MCF 10A (cell line): ENCODE data around the gene ZNF792. TPM values are rescaled to one million over a fixed set of nuclear protein-coding genes. Genes with fewer than 3 reads are reported as not detected.
"Not testable (repeated sequence)": the region's sequence is repeated elsewhere in the genome, so short reads cannot be mapped to it uniquely, and the experiment has no call there.

Experiments
- BruUV-seq: library from RNA; stranded (reverse); fragments of 400-500 nt; replicated peaks from 2 replicates; lab custom pipeline; 2021; lab: Mats Ljungman, UMichigan
- CTCF ChIA-PET: fragments of 300-600 bp; sonication (Branson Sonifier 250); formaldehyde crosslinking; extraction: SDS; loops from one replicate; lab custom pipeline; 2021; ENCODE audit warnings: antibody characterized with exemption, inconsistent platforms; lab: Yijun Ruan, JAX
- POLR2A ChIA-PET: fragments of 300-600, 350-650 bp; sonication (Branson Sonifier 250); formaldehyde crosslinking; extraction: SDS; loops from one replicate; lab custom pipeline; 2020; ENCODE audit warnings: antibody characterized with exemption, inconsistent platforms; lab: Yijun Ruan, JAX
- DNase-seq: peaks from one replicate; pipeline ENCODE4 v3.0.0-alpha.2; 2018; ENCODE audit not compliant: unreplicated experiment
- H3K27ac Mint-ChIP-seq: one replicate; pipeline ENCODE4 v1.8.0; 2022; ENCODE audit warnings: mild to moderate bottlenecking, low read depth, mixed read lengths; ENCODE audit not compliant: unreplicated experiment
- H3K27me3 Mint-ChIP-seq: one replicate; pipeline ENCODE4 v1.8.0; 2022; ENCODE audit warnings: mixed read lengths; ENCODE audit not compliant: insufficient read depth, unreplicated experiment
- H3K36me3 Mint-ChIP-seq: one replicate; pipeline ENCODE4 v1.8.0; 2022; ENCODE audit warnings: mild to moderate bottlenecking, moderate library complexity, mixed read lengths; ENCODE audit not compliant: insufficient read depth, unreplicated experiment
- H3K4me1 Mint-ChIP-seq: one replicate; pipeline ENCODE4 v1.8.0; 2022; ENCODE audit warnings: mixed read lengths; ENCODE audit not compliant: insufficient read depth, unreplicated experiment
- H3K4me3 Mint-ChIP-seq: one replicate; pipeline ENCODE4 v1.8.0; 2022; ENCODE audit warnings: mild to moderate bottlenecking, moderate library complexity, mixed read lengths; ENCODE audit not compliant: unreplicated experiment
- H3K9me3 Mint-ChIP-seq: one replicate; pipeline ENCODE4 v1.8.0; 2022; ENCODE audit warnings: mixed read lengths; ENCODE audit not compliant: unreplicated experiment
- CTCF ChIP-seq: fragments of 200-600 bp; IDR thresholded peaks from one replicate; pipeline ENCODE4 v1.8.0; 2022; ENCODE audit warnings: antibody characterized with exemption, mild to moderate bottlenecking; ENCODE audit not compliant: unreplicated experiment
- intact Hi-C: fragments of 100-400 bp; cut with micrococcal nuclease; formaldehyde crosslinking; loops from 2 replicates; pipeline ENCODE4 v1.14.1; 2022
- total RNA-seq: library from RNA; stranded (reverse); gene quantifications from 2 replicates; pipeline ENCODE4 v1.2.3, GENCODE V29; 2022

The ZNF792 gene
- total RNA-seq, 1 experiment from 2014 or later: 0.40 TPM

DNA sequence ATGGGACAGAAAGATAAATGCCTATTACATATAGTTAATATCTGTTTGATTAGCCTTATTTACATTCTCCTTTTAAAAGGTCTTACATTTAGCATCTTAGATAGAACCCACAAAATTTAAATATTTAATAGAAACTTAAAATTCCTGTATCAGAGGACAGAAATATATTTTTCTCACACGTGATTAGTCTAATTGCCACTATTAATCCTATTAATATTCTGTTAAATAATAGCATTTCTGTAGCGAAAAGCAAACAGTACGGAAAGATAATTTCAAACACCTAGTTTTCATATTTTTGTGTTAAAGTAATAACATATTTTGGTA, 37.7 kb downstream of the ZNF792 start:
- intact Hi-C loops: loop anchor here (2.0 kb wide), 1 partner anchor 192 kb away; the partner anchor contains the start of gene ZNF181
- Mint-ChIP-seq H3K27ac (peak overlapping the region; percentile 71), H3K9me3 (no peaks in the 10 kb centered on the region), H3K27me3 (no peaks in the 10 kb centered on the region), H3K4me1 (peaks cover 4% of the 10 kb centered on the region), H3K4me3 (peak overlapping the region; percentile 94), H3K36me3 (peaks cover 16% of the 10 kb centered on the region)
- TF ChIP-seq CTCF: no peak
- CTCF ChIA-PET: interaction anchor here (1.2 kb wide), 1 partner anchor 155 kb away, joined by 3 read pairs; no protein-coding TSS in a partner anchor
- POLR2A ChIA-PET: interaction anchor here (0.6 to 1.6 kb wide), 11 partner anchors 10 to 567 kb away, joined by 3 to 11 read pairs (median 4); partner anchors contain the start of genes GRAMD1A, ZNF181, ZNF599 and ZNF792
- TSS peak; percentile 66 for BruUV-seq
- no peak for DNase-seq

- ChIA-PET CTCF (interaction anchor here (0.6 kb wide), 1 partner anchor 141 kb away, joined by 3 read pairs; no protein-coding TSS in a partner anchor), POLR2A (interaction anchor here (1.3 kb wide), 1 partner anchor 38 kb away, joined by 4 read pairs; the partner anchor contains the start of gene ZNF792)
- H3K9me3 Mint-ChIP-seq: no peaks in the 10 kb centered on the region
- peaks cover 4% of the 10 kb centered on the region for H3K4me1 Mint-ChIP-seq
- H3K27ac Mint-ChIP-seq: no peak overlapping the region
- no peak for TF ChIP-seq CTCF
- DNase-seq: no peak
- H3K36me3 Mint-ChIP-seq: peaks cover 10% of the 10 kb centered on the region
- no peak overlapping the region for H3K4me3 Mint-ChIP-seq
- no TSS peak for BruUV-seq
- no peaks in the 10 kb centered on the region for H3K27me3 Mint-ChIP-seq
- intact Hi-C loops: no loop called here
Observed at GRCh38 chr19:34925278-34925855, 38.7 kb downstream of the ZNF792 start.

DNA sequence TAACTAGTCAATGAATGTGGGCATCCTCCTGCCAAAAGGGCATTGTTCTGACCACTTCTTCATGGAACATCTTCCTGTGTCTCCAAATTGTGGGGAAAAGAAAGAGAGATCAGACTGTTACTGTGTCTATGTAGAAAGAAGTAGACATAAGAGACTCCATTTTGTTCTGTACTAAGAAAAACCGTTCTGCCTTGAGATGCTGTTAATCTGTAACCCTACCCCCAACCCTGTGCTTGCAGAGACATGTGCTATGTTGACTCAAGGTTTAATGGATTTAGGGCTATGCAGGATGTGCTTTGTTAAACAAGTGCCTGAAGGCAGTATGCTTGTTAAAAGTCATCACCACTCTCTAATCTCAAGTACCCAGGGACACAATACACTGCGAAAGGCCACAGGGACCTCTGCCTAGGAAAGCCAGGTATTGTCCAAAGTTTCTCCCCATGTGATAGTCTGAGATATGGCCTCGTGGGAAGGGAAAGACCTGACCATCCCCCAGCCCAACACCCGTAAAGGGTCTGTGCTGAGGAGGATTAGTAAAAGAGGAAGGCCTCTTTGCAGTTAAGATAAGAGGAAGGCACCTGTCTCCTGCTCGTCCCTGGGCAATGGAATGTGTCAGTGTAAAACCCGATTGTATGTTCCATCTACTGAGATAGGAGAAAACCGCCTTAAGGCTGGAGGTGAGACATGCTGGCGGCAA, 43.8 kb downstream of the ZNF792 start:
- CTCF ChIA-PET, BruUV-seq, POLR2A ChIA-PET, H3K4me3 Mint-ChIP-seq, H3K4me1 Mint-ChIP-seq, H3K27me3 Mint-ChIP-seq, intact Hi-C loops, H3K36me3 Mint-ChIP-seq, DNase-seq: not testable (repeated sequence)
- peaks cover 24% of the 10 kb centered on the region for H3K9me3 Mint-ChIP-seq
- H3K27ac Mint-ChIP-seq: peak overlapping the region; percentile 63

DNA sequence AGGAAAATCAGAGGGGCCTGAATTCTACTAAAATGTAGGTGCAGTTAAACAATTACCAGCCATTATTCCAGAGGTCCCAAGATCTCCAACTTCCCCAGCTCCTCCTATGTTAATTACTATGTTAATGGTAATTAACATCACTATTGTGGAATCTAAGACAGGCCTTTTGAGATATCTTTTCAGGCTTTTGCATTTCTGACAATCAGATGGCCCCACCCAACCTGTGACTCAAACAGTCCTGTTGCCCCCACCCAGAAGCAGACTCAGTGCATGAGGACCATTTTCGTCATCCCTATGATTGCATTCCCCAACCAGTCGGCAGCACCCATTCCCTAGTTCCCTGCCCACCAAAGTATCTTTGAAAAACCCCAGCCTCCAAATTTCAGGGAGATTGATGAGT, 45.8 kb downstream of the ZNF792 start:
- no peak for DNase-seq
- CTCF ChIA-PET: no interaction called here
- no TSS peak for BruUV-seq
- H3K27me3 Mint-ChIP-seq: no peaks in the 10 kb centered on the region
- intact Hi-C loops: no loop called here
- no peaks in the 10 kb centered on the region for H3K4me1 Mint-ChIP-seq
- peaks cover 5% of the 10 kb centered on the region for H3K36me3 Mint-ChIP-seq
- H3K9me3 Mint-ChIP-seq: peaks cover 30% of the 10 kb centered on the region
- H3K27ac Mint-ChIP-seq: no peak overlapping the region
- no peak for TF ChIP-seq CTCF
- POLR2A ChIA-PET: no interaction called here
- H3K4me3 Mint-ChIP-seq: no peak overlapping the region

DNA sequence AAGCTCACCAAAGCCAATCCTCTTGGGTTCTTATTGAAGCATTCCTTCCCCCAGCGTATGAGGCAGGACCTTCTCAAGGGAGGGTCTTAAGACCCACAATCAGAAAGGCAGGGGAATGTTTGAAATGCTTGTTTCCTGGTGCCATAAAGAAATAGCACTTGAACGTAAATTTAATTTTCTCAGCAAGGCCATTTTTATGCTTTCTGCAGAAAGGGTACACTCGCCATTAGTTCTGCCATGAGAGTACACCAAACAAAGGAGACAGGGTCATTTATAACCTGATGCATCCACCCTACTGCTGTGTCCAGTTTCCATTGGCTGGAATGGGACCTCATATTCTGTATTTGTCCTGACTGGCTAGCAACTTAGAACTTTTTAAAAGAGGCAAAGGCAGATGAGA, 46.9 kb downstream of the ZNF792 start:
- CTCF ChIA-PET: not testable (repeated sequence)

More for the DNA sequence above, 46.9 kb downstream of the ZNF792 start:
- POLR2A ChIA-PET: interaction anchor here (0.6 kb wide), 1 partner anchor 33 kb away, joined by 3 read pairs; no protein-coding TSS in a partner anchor
- H3K4me3 Mint-ChIP-seq, DNase-seq, H3K36me3 Mint-ChIP-seq, H3K4me1 Mint-ChIP-seq, H3K27me3 Mint-ChIP-seq, intact Hi-C loops, BruUV-seq, H3K27ac Mint-ChIP-seq: not testable (repeated sequence)
- H3K9me3 Mint-ChIP-seq: peaks cover 35% of the 10 kb centered on the region
